CD14-positive monocyte (primary cell): ENCODE results near the gene FARP1. TPM values are rescaled to one million over a fixed set of nuclear protein-coding genes. Genes with fewer than 3 reads are reported as not detected.

ENCODE experiments used
- DNase-seq, 3 donors: peaks; one replicate each; pipeline ENCODE4 v3.0.0-alpha.2; 2011 to 2022
- H2AFZ ChIP-seq: 2 replicates; pipeline ENCODE4 v1.6.0; 2012; ENCODE audit warnings: mild to moderate bottlenecking, low read depth, low read length, inconsistent platforms; ENCODE audit not compliant: insufficient read depth, poor library complexity, severe bottlenecking
- H3K27ac ChIP-seq, 2 donors: 1 replicate in 1 of 2; 2 replicates in 1 of 2; pipeline ENCODE4 v1.5.1; 2012 to 2013; ENCODE audit warnings: low read length in 2 of 2, control low read depth in 1 of 2, inconsistent platforms in 1 of 2, low read depth in 1 of 2, mild to moderate bottlenecking in 1 of 2
- H3K27me3 ChIP-seq, 2 donors: one replicate each; pipeline versions ENCODE4 v1.6.0 to v1.6.1; 2011 to 2013; ENCODE audit warnings: low read length in 2 of 2; ENCODE audit not compliant: control insufficient read depth in 2 of 2, insufficient read depth in 2 of 2
- H3K36me3 ChIP-seq, 2 donors: replicated peaks in 1 of 2; 1 replicate in 1 of 2; 2 replicates in 1 of 2; pipeline versions ENCODE4 v1.5.1 to v1.6.1; 2012 to 2013; ENCODE audit warnings: low read length in 2 of 2, control low read depth in 1 of 2, inconsistent platforms in 1 of 2, mild to moderate bottlenecking in 1 of 2; ENCODE audit not compliant: insufficient read depth in 2 of 2, control insufficient read depth in 1 of 2
- H3K4me1 ChIP-seq, 2 donors: 1 replicate in 1 of 2; 2 replicates in 1 of 2; pipeline versions ENCODE4 v1.5.1 to v1.6.1; 2012 to 2013; ENCODE audit warnings: low read length in 2 of 2, control low read depth in 1 of 2, inconsistent platforms in 1 of 2, mild to moderate bottlenecking in 1 of 2, moderate library complexity in 1 of 2; ENCODE audit not compliant: insufficient read depth in 2 of 2, control insufficient read depth in 1 of 2
- H3K4me2 ChIP-seq: replicated peaks from 2 replicates; pipeline ENCODE3; 2012; ENCODE audit warnings: low read length, moderate library complexity, mild to moderate bottlenecking; ENCODE audit not compliant: poor library complexity, severe bottlenecking; ENCODE audit errors: extremely low read depth
- H3K4me3 ChIP-seq, 3 experiments: fragments of 200-600 bp in 1 of 3; sonication (generic) in 1 of 3; replicated peaks in 1 of 3; 1 replicate in 2 of 3; 2 replicates in 1 of 3; pipeline ENCODE4 v1.5.1; 2011 to 2013; ENCODE audit warnings: low read length in 3 of 3, mild to moderate bottlenecking in 3 of 3, control low read depth in 2 of 3, low read depth in 2 of 3, inconsistent platforms in 1 of 3, moderate library complexity in 1 of 3
- H3K79me2 ChIP-seq: 2 replicates; pipeline ENCODE4 v1.6.0; 2012; ENCODE audit warnings: mild to moderate bottlenecking, control low read depth, inconsistent platforms, low read length, moderate library complexity; ENCODE audit not compliant: insufficient read depth
- H3K9ac ChIP-seq: 2 replicates; pipeline ENCODE4 v1.6.0; 2017; ENCODE audit warnings: low read length, mild to moderate bottlenecking; ENCODE audit not compliant: insufficient read depth, poor library complexity, severe bottlenecking
- H3K9me3 ChIP-seq, 2 donors: replicated peaks in 1 of 2; 1 replicate in 1 of 2; 2 replicates in 1 of 2; pipeline versions ENCODE4 v1.5.1 to v1.6.1; 2012 to 2013; ENCODE audit warnings: low read length in 2 of 2, control low read depth in 1 of 2; ENCODE audit not compliant: control insufficient read depth in 1 of 2, insufficient read depth in 1 of 2
- H4K20me1 ChIP-seq: 2 replicates; pipeline ENCODE4 v1.6.0; 2012; ENCODE audit warnings: mild to moderate bottlenecking, low read length, control low read depth, moderate library complexity; ENCODE audit not compliant: insufficient read depth
- H3K27ac Mint-ChIP-seq, 7 donors: one replicate each; pipeline ENCODE4 v1.8.0; 2020; ENCODE audit warnings: mild to moderate bottlenecking in 7 of 7, mixed read lengths in 7 of 7, moderate library complexity in 6 of 7, inconsistent platforms in 2 of 7
- H3K27me3 Mint-ChIP-seq, 3 donors: one replicate each; pipeline ENCODE4 v1.8.0; 2021 to 2022; ENCODE audit warnings: low read depth in 3 of 3, mild to moderate bottlenecking in 3 of 3, mixed read lengths in 3 of 3, moderate library complexity in 3 of 3, inconsistent platforms in 1 of 3
- H3K36me3 Mint-ChIP-seq, 2 donors: one replicate each; pipeline ENCODE4 v1.8.0; 2020; ENCODE audit warnings: mixed read lengths in 2 of 2, inconsistent platforms in 1 of 2, mild to moderate bottlenecking in 1 of 2
- H3K4me1 Mint-ChIP-seq: one replicate; pipeline ENCODE4 v1.8.0; 2020; ENCODE audit warnings: mild to moderate bottlenecking, mixed read lengths
- H3K4me3 Mint-ChIP-seq, 2 donors: one replicate each; pipeline ENCODE4 v1.8.0; 2020; ENCODE audit warnings: mild to moderate bottlenecking in 2 of 2, mixed read lengths in 2 of 2, moderate library complexity in 1 of 2
- H3K9me3 Mint-ChIP-seq, 7 donors: one replicate each; pipeline ENCODE4 v1.8.0; 2020 to 2022; ENCODE audit warnings: mixed read lengths in 7 of 7, mild to moderate bottlenecking in 6 of 7, moderate library complexity in 6 of 7, inconsistent platforms in 2 of 7
- CTCF ChIP-seq: fragments of 200-600 bp; IDR thresholded peaks from one replicate; pipeline ENCODE4 v1.8.0; 2022; ENCODE audit warnings: antibody characterized with exemption, mild to moderate bottlenecking
- WGBS: methylation state at CpG from one replicate; pipeline ENCODE4 v1.1.5; 2013; ENCODE audit warnings: missing lambda C conversion rate; ENCODE audit not compliant: insufficient coverage; 5-methylcytosine and 5-hydroxymethylcytosine counted together
- intact Hi-C, 2 donors: fragments of 100-400 bp; cut with micrococcal nuclease; formaldehyde crosslinking; loops; one replicate each; pipeline versions ENCODE4 v1.15.0 to v1.15.1; 2023
- polyA plus RNA-seq, 3 donors: library from polyadenylated mRNA; depleted of rRNA in 1 of 3; unstranded in 2 of 3; stranded (reverse) in 1 of 3; fragments of 300-500 nt in 2 of 3; fragments of >200 nt in 1 of 3; fragmentation: Illumina TruSeq in 2 of 3; gene quantifications; 1 replicate in 2 of 3; 2 replicates in 1 of 3; pipeline ENCODE4 v1.2.3, GENCODE V29; 2012 to 2021

FARP1 gene
- polyA plus RNA-seq, 3 donors = 0.01 to 0.16 (median 0.12) TPM

GRCh38 chr13:98253526-98253925, 110.6 kb downstream of the FARP1 start:
- Mint-ChIP-seq H3K36me3 (no peaks in the 10 kb centered on the region), H3K27ac (no peak overlapping the region), H3K4me3 (no peak overlapping the region), H3K4me1 (no peaks in the 10 kb centered on the region), H3K27me3 (peaks cover 0 to 3% (median 0%) of the 10 kb centered on the region in 3 donors), H3K9me3 (peaks cover 0 to 3% (median 0%) of the 10 kb centered on the region in 7 donors)
- WGBS = no CpG with 5 or more reads among the region's 7 CpGs
- no peak overlapping the region for H3K9ac ChIP-seq
- no peak for TF ChIP-seq CTCF
- H3K4me2 ChIP-seq = no peak overlapping the region
- no peaks in the 10 kb centered on the region for H3K9me3 ChIP-seq
- H3K27ac ChIP-seq = no peak overlapping the region
- H3K36me3 ChIP-seq = no peaks in the 10 kb centered on the region
- no peaks in the 10 kb centered on the region for H3K79me2 ChIP-seq
- no peaks in the 10 kb centered on the region for H3K27me3 ChIP-seq
- intact Hi-C loops = no loop called here
- H2AFZ ChIP-seq = no peak overlapping the region
- no peak for DNase-seq
- no peaks in the 10 kb centered on the region for H3K4me1 ChIP-seq
- H3K4me3 ChIP-seq = no peak overlapping the region
- H4K20me1 ChIP-seq = no peaks in the 10 kb centered on the region

- peaks cover 0 to 3% (median 1%) of the 10 kb centered on the region in 7 donors for H3K9me3 Mint-ChIP-seq
- WGBS = 89% methylated on average over 1 of the region's 2 CpGs
- peaks cover 0 to 3% (median under 1%) of the 10 kb centered on the region in 3 donors for H3K27me3 Mint-ChIP-seq
Measured at GRCh38 chr13:98254513-98254912, 111.6 kb downstream of the FARP1 start.

More at GRCh38 chr13:98254513-98254912, 111.6 kb downstream of the FARP1 start:
- no peaks in the 10 kb centered on the region for H3K36me3 Mint-ChIP-seq
- no peaks in the 10 kb centered on the region for H3K4me1 Mint-ChIP-seq
- no peak overlapping the region for H3K27ac ChIP-seq
- no peaks in the 10 kb centered on the region for H3K79me2 ChIP-seq
- no peak overlapping the region for H3K4me2 ChIP-seq
- no peak for TF ChIP-seq CTCF
- H3K27me3 ChIP-seq = no peaks in the 10 kb centered on the region
- H3K36me3 ChIP-seq = no peaks in the 10 kb centered on the region
- H3K9me3 ChIP-seq = no peaks in the 10 kb centered on the region
- no peak overlapping the region for H3K4me3 ChIP-seq
- no peak overlapping the region for H2AFZ ChIP-seq
- intact Hi-C loops = no loop called here
- H3K4me3 Mint-ChIP-seq = no peak overlapping the region
- H4K20me1 ChIP-seq = no peaks in the 10 kb centered on the region
- DNase-seq = no peak
- H3K27ac Mint-ChIP-seq = no peak overlapping the region
- H3K4me1 ChIP-seq = no peaks in the 10 kb centered on the region
- no peak overlapping the region for H3K9ac ChIP-seq
